Chondrocyte (in vitro differentiated cells): Measurements from ENCODE around the gene ZNF808. TPM values are rescaled to one million over a fixed set of nuclear protein-coding genes. Genes with fewer than 3 reads are reported as not detected.
"Not testable (repeated sequence)": the region's sequence is repeated elsewhere in the genome, so short reads cannot be mapped to it uniquely, and the experiment has no call there.

Experiments used
- DNase-seq: peaks from one replicate; pipeline ENCODE4 v3.0.0; 2021; ENCODE audit warnings: mixed read lengths, low spot score
- H3K27ac Mint-ChIP-seq: one replicate; pipeline ENCODE4 v1.8.0; 2021; ENCODE audit warnings: mild to moderate bottlenecking, moderate library complexity, mixed read lengths; ENCODE audit not compliant: unreplicated experiment
- H3K27me3 Mint-ChIP-seq: 2 replicates; pipeline ENCODE4 v1.8.0; 2021; ENCODE audit warnings: low read depth, mixed read lengths
- H3K36me3 Mint-ChIP-seq: 2 replicates; pipeline ENCODE4 v1.8.0; 2021; ENCODE audit warnings: low read depth, mixed read lengths
- H3K4me1 Mint-ChIP-seq: 2 replicates; pipeline ENCODE4 v1.8.0; 2021; ENCODE audit warnings: low read depth, mild to moderate bottlenecking, mixed read lengths
- H3K4me3 Mint-ChIP-seq: one replicate; pipeline ENCODE4 v1.8.0; 2021; ENCODE audit warnings: mild to moderate bottlenecking, moderate library complexity, mixed read lengths; ENCODE audit not compliant: unreplicated experiment
- H3K9me3 Mint-ChIP-seq: 2 replicates; pipeline ENCODE4 v1.8.0; 2021; ENCODE audit warnings: low read depth, mixed read lengths
- total RNA-seq: library from RNA; stranded (reverse); gene quantifications from 3 replicates; pipeline ENCODE4 v1.2.1, GENCODE V29; 2021
- TF ChIP-seq, protein P1 (sequence below): fragments of 200-600 bp; sonication (generic); IDR thresholded peaks from 2 replicates; pipeline ENCODE4 v1.5.0; 2021; ENCODE audit warnings: antibody characterized with exemption, mild to moderate bottlenecking, moderate library complexity

ZNF808 gene
- total RNA-seq, 1 donor from 2014 or later, result 19.1 TPM

DNA sequence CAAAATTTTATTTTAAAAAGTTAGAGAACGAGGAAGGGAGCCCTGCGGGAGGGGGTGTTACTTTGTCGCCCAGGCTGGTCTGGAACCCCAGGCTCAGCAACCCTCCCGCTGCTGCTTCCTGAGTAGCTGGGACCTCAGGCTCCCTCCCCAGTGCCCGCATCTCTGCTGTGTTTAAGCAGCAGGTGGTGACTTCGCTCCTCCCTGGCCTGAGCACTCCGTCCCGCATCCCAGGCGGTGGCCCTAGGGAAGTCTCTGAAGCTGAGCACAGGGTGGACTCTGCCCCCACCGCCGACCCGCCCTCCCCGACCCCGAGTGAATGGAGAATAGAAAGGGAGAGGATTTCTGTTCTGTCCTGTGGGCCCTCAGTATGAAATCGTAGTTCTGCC lies 73.2 kb downstream of the ZNF808 start:
- no peak for DNase-seq
- peak overlapping the region; percentile 86 for H3K27ac Mint-ChIP-seq
- peaks cover 20% of the 10 kb centered on the region for H3K36me3 Mint-ChIP-seq
- peaks cover 15% of the 10 kb centered on the region for H3K9me3 Mint-ChIP-seq
- H3K4me1 Mint-ChIP-seq, result peaks cover 21% of the 10 kb centered on the region
- peak overlapping the region; percentile 78 for H3K4me3 Mint-ChIP-seq
- H3K27me3 Mint-ChIP-seq, result no peaks in the 10 kb centered on the region
- TF ChIP-seq, protein P1, sequence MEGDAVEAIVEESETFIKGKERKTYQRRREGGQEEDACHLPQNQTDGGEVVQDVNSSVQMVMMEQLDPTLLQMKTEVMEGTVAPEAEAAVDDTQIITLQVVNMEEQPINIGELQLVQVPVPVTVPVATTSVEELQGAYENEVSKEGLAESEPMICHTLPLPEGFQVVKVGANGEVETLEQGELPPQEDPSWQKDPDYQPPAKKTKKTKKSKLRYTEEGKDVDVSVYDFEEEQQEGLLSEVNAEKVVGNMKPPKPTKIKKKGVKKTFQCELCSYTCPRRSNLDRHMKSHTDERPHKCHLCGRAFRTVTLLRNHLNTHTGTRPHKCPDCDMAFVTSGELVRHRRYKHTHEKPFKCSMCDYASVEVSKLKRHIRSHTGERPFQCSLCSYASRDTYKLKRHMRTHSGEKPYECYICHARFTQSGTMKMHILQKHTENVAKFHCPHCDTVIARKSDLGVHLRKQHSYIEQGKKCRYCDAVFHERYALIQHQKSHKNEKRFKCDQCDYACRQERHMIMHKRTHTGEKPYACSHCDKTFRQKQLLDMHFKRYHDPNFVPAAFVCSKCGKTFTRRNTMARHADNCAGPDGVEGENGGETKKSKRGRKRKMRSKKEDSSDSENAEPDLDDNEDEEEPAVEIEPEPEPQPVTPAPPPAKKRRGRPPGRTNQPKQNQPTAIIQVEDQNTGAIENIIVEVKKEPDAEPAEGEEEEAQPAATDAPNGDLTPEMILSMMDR, result no peak

DNA sequence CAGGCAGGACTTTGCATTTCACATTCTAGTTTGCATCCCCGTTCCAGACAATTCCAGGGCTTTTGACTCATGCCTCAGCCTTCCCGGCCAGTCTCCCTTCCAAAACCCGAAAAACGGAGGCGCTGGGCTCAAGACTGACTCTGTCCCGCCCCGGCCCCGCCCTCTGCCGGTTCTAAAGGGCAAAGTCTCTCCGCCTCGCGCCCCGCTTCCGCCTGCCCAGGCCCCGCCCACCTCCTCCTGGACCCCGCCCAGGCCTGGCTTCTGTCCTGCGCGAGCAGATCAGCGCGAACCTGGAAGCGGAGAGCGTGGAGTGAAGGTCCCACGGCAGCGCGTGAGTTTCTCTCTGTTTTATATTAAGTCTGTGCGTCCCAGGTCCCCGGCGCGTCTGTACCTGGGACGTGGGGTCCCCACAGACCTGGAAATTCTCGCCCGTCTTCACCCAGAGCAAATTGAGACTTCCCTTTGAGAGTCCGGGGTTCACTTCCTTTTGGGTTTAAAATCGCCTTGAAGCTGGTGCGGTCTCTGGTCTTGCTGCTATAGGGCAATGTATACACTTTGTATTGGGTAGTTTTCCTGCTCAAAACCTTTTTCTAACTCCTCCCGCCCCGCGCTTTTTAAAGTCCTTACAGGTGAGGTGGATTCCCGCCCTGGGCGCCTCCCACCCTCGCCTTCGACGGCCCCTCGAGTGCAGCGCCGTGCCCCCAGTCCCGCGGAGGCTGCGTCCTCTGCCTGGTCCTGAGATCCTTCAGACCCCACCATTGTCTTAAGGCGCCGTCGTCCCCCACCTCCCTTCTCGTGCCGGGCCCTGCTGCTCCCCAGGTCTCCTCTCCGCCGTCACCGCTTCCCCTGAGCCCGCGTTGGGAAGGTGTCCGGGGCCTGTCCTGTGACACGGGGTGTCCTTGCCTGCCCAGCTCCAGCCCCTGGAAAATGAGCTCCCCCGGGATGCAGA lies 73.8 kb downstream of the ZNF808 start:
- DNase-seq, result peak; percentile 96
- H3K36me3 Mint-ChIP-seq, result peaks cover 15% of the 10 kb centered on the region
- peak overlapping the region; percentile 78 for H3K4me3 Mint-ChIP-seq
- peak overlapping the region; percentile 86 for H3K27ac Mint-ChIP-seq
- TF ChIP-seq, protein P1, result peak; percentile 71
- no peaks in the 10 kb centered on the region for H3K27me3 Mint-ChIP-seq
- peaks cover 12% of the 10 kb centered on the region for H3K9me3 Mint-ChIP-seq
- peaks cover 21% of the 10 kb centered on the region for H3K4me1 Mint-ChIP-seq

DNA sequence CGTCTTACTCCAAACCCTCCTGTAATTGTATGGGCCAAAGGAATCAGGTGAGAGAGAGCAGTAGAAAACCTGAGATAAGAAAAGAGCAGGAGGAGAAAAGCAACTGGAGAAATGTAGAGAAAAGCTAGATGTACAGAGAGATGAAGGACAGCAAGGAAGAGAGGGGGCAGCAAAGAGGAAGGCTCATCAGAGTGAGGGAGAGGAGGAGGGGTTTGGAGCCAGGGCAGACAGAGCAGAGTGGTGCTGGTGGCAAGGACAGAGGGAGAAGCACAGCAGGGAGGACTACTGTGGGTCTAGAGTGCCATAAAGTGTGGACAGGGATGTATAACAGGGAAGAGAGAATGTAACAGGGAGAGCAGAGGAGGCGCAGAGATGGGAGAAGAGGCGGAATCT lies 74.5 kb downstream of the ZNF808 start:
- H3K4me1 Mint-ChIP-seq, result peaks cover 21% of the 10 kb centered on the region
- H3K4me3 Mint-ChIP-seq, result peak overlapping the region; percentile 78
- not testable (repeated sequence) for DNase-seq, H3K36me3 Mint-ChIP-seq, H3K9me3 Mint-ChIP-seq, H3K27me3 Mint-ChIP-seq
- peak overlapping the region; percentile 53 for H3K27ac Mint-ChIP-seq
- TF ChIP-seq, protein P1, result peak; percentile 61

DNA sequence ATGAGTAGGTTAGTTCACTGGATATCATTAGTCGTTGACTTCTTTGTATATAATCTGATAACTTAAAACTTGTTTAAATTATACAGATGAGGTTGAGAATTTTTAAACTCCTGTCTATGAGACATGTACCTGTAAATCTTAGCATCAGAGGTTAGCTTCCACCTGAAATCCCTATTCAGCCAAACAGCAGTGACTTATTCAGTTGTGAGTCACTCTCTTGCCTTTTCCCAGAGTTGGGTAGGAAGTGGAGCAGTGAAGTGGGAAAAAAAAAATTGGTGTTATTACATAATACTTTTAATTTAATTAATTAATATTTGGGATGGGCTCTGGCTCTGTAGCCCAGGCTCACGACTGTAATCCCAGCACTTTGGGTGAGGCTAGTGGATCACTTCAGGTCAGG lies 75.5 kb downstream of the ZNF808 start:
- no peak for DNase-seq
- H3K36me3 Mint-ChIP-seq, result peaks cover 2% of the 10 kb centered on the region
- H3K9me3 Mint-ChIP-seq, result peaks cover 4% of the 10 kb centered on the region
- H3K4me3 Mint-ChIP-seq, result no peak overlapping the region
- H3K27ac Mint-ChIP-seq, result peak overlapping the region; percentile 32
- H3K4me1 Mint-ChIP-seq, result peaks cover 21% of the 10 kb centered on the region
- no peaks in the 10 kb centered on the region for H3K27me3 Mint-ChIP-seq
- TF ChIP-seq, protein P1, result no peak

DNA sequence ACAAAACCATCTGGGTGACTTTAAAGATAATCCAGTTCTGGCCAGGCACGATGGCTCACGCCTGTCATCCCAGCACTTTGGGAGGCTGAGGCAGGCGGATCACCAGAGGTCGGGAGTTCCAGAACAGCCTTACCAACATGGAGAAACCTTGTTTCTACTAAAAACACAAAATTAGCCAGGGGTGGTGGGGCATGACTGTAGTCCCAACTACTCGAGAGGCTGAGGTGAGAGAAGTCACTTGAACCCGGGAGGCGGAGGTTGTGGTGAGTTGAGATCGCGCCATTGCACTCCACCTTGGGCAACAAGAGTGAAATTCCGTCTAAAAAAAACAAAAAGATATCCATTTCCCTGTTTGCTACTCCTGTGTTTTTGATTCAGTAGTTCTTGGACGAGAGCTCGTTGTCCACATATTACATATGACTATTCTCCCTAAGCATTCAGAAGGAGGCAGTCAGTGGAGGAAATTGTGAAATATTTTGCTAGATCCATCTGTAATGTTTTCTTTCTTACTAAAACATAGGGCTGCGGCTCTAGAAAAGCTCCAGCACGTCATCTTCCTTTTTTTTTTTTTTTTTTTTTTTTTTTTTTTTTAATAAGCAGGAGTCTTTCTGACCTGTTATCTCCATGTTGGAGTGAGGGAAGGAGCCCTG lies 76.2 kb downstream of the ZNF808 start:
- TF ChIP-seq, protein P1, result no peak
- H3K36me3 Mint-ChIP-seq, result peaks cover 4% of the 10 kb centered on the region
- DNase-seq, result no peak
- H3K9me3 Mint-ChIP-seq, result peaks cover 4% of the 10 kb centered on the region
- H3K27ac Mint-ChIP-seq, result peak overlapping the region; percentile 32
- H3K4me1 Mint-ChIP-seq, result peaks cover 21% of the 10 kb centered on the region
- H3K27me3 Mint-ChIP-seq, result no peaks in the 10 kb centered on the region
- no peak overlapping the region for H3K4me3 Mint-ChIP-seq
